ENCODE results near the gene SMNDC1.

Gene SMNDC1

DNA sequence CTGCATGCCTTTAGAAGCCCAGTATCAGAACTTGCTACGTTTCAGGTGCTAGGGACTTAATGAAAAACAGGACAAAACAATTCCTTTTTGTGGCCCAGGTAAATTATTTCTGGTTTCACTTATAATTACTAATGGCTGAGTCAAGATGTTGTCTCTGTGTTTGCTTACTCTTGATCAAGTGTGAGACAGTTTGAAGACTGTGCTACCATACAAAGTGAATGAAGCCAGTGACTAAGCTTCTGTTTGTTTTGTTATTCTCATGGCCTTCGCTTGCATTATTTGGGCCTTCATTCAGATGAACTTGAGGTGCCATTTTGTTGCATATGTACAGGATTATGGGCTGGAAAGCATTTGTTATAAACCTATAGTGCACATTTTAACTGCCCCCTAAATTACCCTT lies 17.9 kb downstream of the SMNDC1 start:
- Histone ChIP-seq H3K36me3 (ENCODE audit: control insufficient read depth, insufficient read depth, low read length) (peaks cover 2% of the 10 kb centered on the region), H3K27me3 (ENCODE audit: control insufficient read depth, insufficient read depth, low read length, poor library complexity, severe bottlenecking) (no peaks in the 10 kb centered on the region), H3K4me3 (ENCODE audit: insufficient read depth, low read depth, low read length) (no peak overlapping the region), H3K9me3 (ENCODE audit: control insufficient read depth, low read length) (no peaks in the 10 kb centered on the region), H3K4me1 (ENCODE audit: control insufficient read depth, insufficient read depth, low read length) (peaks cover 11% of the 10 kb centered on the region), H3K27ac (ENCODE audit: insufficient read depth, low read depth, low read length, poor library complexity, severe bottlenecking) (no peak overlapping the region)
- 72 to 84% methylated on average over 2 of the region's 2 CpGs for WGBS, 2 experiments

GRCh38 chr10:110285501-110285900 lies 19.2 kb downstream of the SMNDC1 start:
- Histone ChIP-seq H3K4me3 (ENCODE audit: insufficient read depth, low read depth, low read length) (no peak overlapping the region), H3K4me1 (ENCODE audit: control insufficient read depth, insufficient read depth, low read length) (peaks cover 11% of the 10 kb centered on the region), H3K27ac (ENCODE audit: insufficient read depth, low read depth, low read length, poor library complexity, severe bottlenecking) (peak overlapping the region; percentile 17), H3K9me3 (ENCODE audit: control insufficient read depth, low read length) (no peaks in the 10 kb centered on the region), H3K36me3 (ENCODE audit: control insufficient read depth, insufficient read depth, low read length) (no peaks in the 10 kb centered on the region), H3K27me3 (ENCODE audit: control insufficient read depth, insufficient read depth, low read length, poor library complexity, severe bottlenecking) (no peaks in the 10 kb centered on the region)
- 82 to 86% methylated on average over 2 of the region's 2 CpGs for WGBS, 2 experiments

GRCh38 chr10:110284262-110284661 lies 20.5 kb downstream of the SMNDC1 start:
- no peak overlapping the region for H3K27ac ChIP-seq (ENCODE audit: insufficient read depth, low read depth, low read length, poor library complexity, severe bottlenecking)
- WGBS, 2 experiments, result 91 to 92% methylated on average over 3 of the region's 3 CpGs
- no peaks in the 10 kb centered on the region for H3K36me3 ChIP-seq (ENCODE audit: control insufficient read depth, insufficient read depth, low read length)
- no peak overlapping the region for H3K4me3 ChIP-seq (ENCODE audit: insufficient read depth, low read depth, low read length)
- H3K9me3 ChIP-seq (ENCODE audit: control insufficient read depth, low read length), result no peaks in the 10 kb centered on the region
- H3K27me3 ChIP-seq (ENCODE audit: control insufficient read depth, insufficient read depth, low read length, poor library complexity, severe bottlenecking), result no peaks in the 10 kb centered on the region
- H3K4me1 ChIP-seq (ENCODE audit: control insufficient read depth, insufficient read depth, low read length), result peaks cover 11% of the 10 kb centered on the region

DNA sequence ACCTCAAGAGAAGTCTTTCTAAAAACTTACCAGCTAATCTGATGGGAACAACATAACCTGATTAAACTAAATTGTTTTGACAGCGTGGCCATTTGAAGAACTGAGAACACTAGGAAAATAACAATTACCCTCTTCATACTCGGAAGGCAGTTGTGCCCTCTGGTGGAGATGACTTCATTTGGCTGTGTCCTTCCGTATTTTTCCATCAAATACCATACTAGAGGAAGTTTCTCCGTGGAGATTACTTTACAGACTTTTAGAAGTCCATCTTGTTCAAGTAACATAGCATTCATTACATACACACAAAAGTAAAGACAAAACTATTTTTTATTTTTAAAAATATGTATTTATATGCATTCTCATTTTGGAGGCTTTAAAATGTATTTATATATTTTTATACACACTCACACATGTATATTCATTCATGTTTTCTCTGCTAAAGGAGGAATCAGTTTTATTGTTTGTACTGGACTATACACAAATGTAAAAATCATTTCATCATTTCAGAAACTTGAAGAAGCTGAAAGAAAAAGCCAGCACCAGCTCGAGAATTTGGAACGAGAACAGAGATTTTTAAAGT lies 25.2 kb downstream of the SMNDC1 start:
- WGBS, 2 experiments, result 47 to 60% methylated on average over 6 of the region's 6 CpGs
- H3K27me3 ChIP-seq (ENCODE audit: control insufficient read depth, insufficient read depth, low read length, poor library complexity, severe bottlenecking), result no peaks in the 10 kb centered on the region

GRCh38 chr10:110278562-110279406 lies 25.9 kb downstream of the SMNDC1 start:
- no peaks in the 10 kb centered on the region for H3K4me1 ChIP-seq (ENCODE audit: control insufficient read depth, insufficient read depth, low read length)
- 87 to 91% methylated on average over 6 of the region's 7 CpGs for WGBS, 2 experiments
- H3K4me3 ChIP-seq (ENCODE audit: insufficient read depth, low read depth, low read length), result no peak overlapping the region
- no peaks in the 10 kb centered on the region for H3K36me3 ChIP-seq (ENCODE audit: control insufficient read depth, insufficient read depth, low read length)
- H3K27me3 ChIP-seq (ENCODE audit: control insufficient read depth, insufficient read depth, low read length, poor library complexity, severe bottlenecking), result no peaks in the 10 kb centered on the region
- H3K27ac ChIP-seq (ENCODE audit: insufficient read depth, low read depth, low read length, poor library complexity, severe bottlenecking), result no peak overlapping the region
- H3K9me3 ChIP-seq (ENCODE audit: control insufficient read depth, low read length), result no peaks in the 10 kb centered on the region

More for the DNA sequence above, 25.2 kb downstream of the SMNDC1 start:
- Histone ChIP-seq H3K4me3 (ENCODE audit: insufficient read depth, low read depth, low read length) (no peak overlapping the region), H3K27ac (ENCODE audit: insufficient read depth, low read depth, low read length, poor library complexity, severe bottlenecking) (no peak overlapping the region), H3K36me3 (ENCODE audit: control insufficient read depth, insufficient read depth, low read length) (no peaks in the 10 kb centered on the region), H3K9me3 (ENCODE audit: control insufficient read depth, low read length) (no peaks in the 10 kb centered on the region), H3K4me1 (ENCODE audit: control insufficient read depth, insufficient read depth, low read length) (no peaks in the 10 kb centered on the region)

- Histone ChIP-seq H3K4me1 (ENCODE audit: control insufficient read depth, insufficient read depth, low read length) (no peaks in the 10 kb centered on the region), H3K27ac (ENCODE audit: insufficient read depth, low read depth, low read length, poor library complexity, severe bottlenecking) (no peak overlapping the region), H3K9me3 (ENCODE audit: control insufficient read depth, low read length) (no peaks in the 10 kb centered on the region), H3K36me3 (ENCODE audit: control insufficient read depth, insufficient read depth, low read length) (no peaks in the 10 kb centered on the region), H3K27me3 (ENCODE audit: control insufficient read depth, insufficient read depth, low read length, poor library complexity, severe bottlenecking) (no peaks in the 10 kb centered on the region), H3K4me3 (ENCODE audit: insufficient read depth, low read depth, low read length) (no peak overlapping the region)
- WGBS, 2 experiments, result 93 to 100% methylated on average over 1 to 2 of the region's 2 CpGs
Measured at GRCh38 chr10:110277591-110277990, 27.1 kb downstream of the SMNDC1 start.

DNA sequence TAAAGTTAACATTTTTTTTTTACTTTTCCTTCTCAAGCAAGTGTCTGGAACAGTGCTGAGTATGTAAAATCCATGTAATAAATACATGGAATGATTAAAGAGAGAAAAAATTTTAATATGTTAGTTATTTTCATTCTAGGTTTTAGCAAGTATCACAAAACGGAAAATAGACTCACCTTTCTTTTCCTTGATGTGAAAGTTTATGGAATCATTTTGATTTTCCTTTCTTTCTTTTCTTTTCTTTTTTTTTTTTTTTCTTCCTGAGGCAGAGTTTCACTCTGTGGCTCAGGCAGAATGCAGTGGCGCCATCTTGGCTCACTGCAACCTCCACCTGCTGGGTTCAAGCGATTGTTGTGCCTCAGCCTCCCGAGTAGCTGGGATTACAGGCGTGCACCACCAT lies 28.1 kb downstream of the SMNDC1 start:
- Histone ChIP-seq H3K36me3 (ENCODE audit: control insufficient read depth, insufficient read depth, low read length) (no peaks in the 10 kb centered on the region), H3K27ac (ENCODE audit: insufficient read depth, low read depth, low read length, poor library complexity, severe bottlenecking) (no peak overlapping the region), H3K9me3 (ENCODE audit: control insufficient read depth, low read length) (no peaks in the 10 kb centered on the region), H3K4me3 (ENCODE audit: insufficient read depth, low read depth, low read length) (no peak overlapping the region), H3K27me3 (ENCODE audit: control insufficient read depth, insufficient read depth, low read length, poor library complexity, severe bottlenecking) (no peaks in the 10 kb centered on the region), H3K4me1 (ENCODE audit: control insufficient read depth, insufficient read depth, low read length) (no peaks in the 10 kb centered on the region)
- 87 to 95% methylated on average over 4 of the region's 5 CpGs for WGBS, 2 experiments

- Histone ChIP-seq H3K36me3 (ENCODE audit: control insufficient read depth, insufficient read depth, low read length) (no peaks in the 10 kb centered on the region), H3K27ac (ENCODE audit: insufficient read depth, low read depth, low read length, poor library complexity, severe bottlenecking) (no peak overlapping the region), H3K9me3 (ENCODE audit: control insufficient read depth, low read length) (no peaks in the 10 kb centered on the region), H3K27me3 (ENCODE audit: control insufficient read depth, insufficient read depth, low read length, poor library complexity, severe bottlenecking) (no peaks in the 10 kb centered on the region), H3K4me3 (ENCODE audit: insufficient read depth, low read depth, low read length) (no peak overlapping the region), H3K4me1 (ENCODE audit: control insufficient read depth, insufficient read depth, low read length) (no peaks in the 10 kb centered on the region)
- WGBS, 2 experiments, result 89 to 100% methylated on average over 2 of the region's 2 CpGs
Measured at GRCh38 chr10:110275128-110275729, 29.5 kb downstream of the SMNDC1 start.

DNA sequence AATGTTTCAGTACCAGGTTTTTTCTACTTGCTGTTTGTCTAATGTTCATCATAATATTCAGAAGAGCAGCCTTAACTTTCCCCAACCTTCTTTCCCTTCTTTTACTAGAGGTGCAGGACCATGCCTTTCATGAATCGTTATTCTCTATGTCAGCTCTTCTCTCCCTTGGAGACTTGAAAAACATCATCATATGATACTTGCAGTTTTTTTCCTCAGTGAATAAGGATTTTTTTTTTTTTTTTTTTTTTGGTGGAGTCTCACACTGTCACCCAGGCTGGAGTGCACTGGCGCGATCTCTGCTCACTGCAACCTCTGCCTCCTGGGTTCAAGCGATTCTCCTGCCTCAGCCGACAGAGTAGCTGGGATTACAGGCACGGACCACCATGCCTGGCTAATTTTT lies 30.1 kb downstream of the SMNDC1 start:
- no peak overlapping the region for H3K4me3 ChIP-seq (ENCODE audit: insufficient read depth, low read depth, low read length)
- WGBS, 2 experiments, result 90 to 92% methylated on average over 6 of the region's 6 CpGs
- no peaks in the 10 kb centered on the region for H3K36me3 ChIP-seq (ENCODE audit: control insufficient read depth, insufficient read depth, low read length)
- H3K4me1 ChIP-seq (ENCODE audit: control insufficient read depth, insufficient read depth, low read length), result no peaks in the 10 kb centered on the region
- H3K27ac ChIP-seq (ENCODE audit: insufficient read depth, low read depth, low read length, poor library complexity, severe bottlenecking), result no peak overlapping the region
- H3K9me3 ChIP-seq (ENCODE audit: control insufficient read depth, low read length), result no peaks in the 10 kb centered on the region
- H3K27me3 ChIP-seq (ENCODE audit: control insufficient read depth, insufficient read depth, low read length, poor library complexity, severe bottlenecking), result no peaks in the 10 kb centered on the region

DNA sequence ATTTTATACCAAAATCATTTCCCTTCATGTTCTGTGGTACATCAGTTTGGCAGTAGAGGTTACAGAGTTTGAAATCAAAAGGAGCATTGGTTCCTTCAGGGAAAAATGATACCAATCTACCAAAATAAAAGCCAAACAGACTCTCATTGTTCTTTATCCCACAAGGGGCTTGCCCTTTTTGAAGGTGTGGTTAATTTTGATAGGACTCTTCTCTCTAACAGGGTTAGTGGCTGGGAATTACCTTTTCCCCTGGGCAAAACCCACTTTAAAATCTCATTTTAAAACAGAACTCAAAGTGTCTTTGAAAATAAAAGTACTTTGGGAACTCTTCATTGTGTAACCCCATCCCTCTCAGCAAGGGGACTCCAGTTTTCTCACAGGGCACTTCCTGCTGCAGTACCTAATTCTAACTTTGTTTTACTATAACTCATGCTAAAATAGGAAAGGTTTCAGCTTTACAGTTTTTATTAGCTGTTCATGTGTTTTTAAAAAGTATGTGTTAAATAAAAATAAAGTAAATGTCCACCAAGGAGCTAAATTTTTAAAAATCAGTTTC lies 30.6 kb downstream of the SMNDC1 start:
- Histone ChIP-seq H3K27me3 (ENCODE audit: control insufficient read depth, insufficient read depth, low read length, poor library complexity, severe bottlenecking) (no peaks in the 10 kb centered on the region), H3K9me3 (ENCODE audit: control insufficient read depth, low read length) (no peaks in the 10 kb centered on the region), H3K4me1 (ENCODE audit: control insufficient read depth, insufficient read depth, low read length) (no peaks in the 10 kb centered on the region), H3K27ac (ENCODE audit: insufficient read depth, low read depth, low read length, poor library complexity, severe bottlenecking) (no peak overlapping the region), H3K4me3 (ENCODE audit: insufficient read depth, low read depth, low read length) (no peak overlapping the region), H3K36me3 (ENCODE audit: control insufficient read depth, insufficient read depth, low read length) (no peaks in the 10 kb centered on the region)
